K562 (cell line): ENCODE data around the gene SNRNP48. TPM values are rescaled to one million over a fixed set of nuclear protein-coding genes. Genes with fewer than 3 reads are reported as not detected.

ENCODE experiments used
- ATAC-seq: fragments of 200-7000 bp; cut with Tn5 transposase; 3 replicates; pipeline ENCODE4 v1.9.1; 2020; ENCODE audit warnings: moderate library complexity
- BruUV-seq: library from RNA; stranded (reverse); fragments of 400-500 nt; replicated peaks from 2 replicates; lab custom pipeline; 2021; lab: Mats Ljungman, UMichigan
- CTCF ChIA-PET: fragments of 300-600 bp; formaldehyde crosslinking; extraction: SDS; loops from one replicate; lab custom pipeline; 2021; ENCODE audit warnings: low intra/inter-chr PET ratio; lab: Yijun Ruan, JAX
- POLR2A ChIA-PET: fragments of 300-600, 350-650 bp; sonication (Branson Sonifier 250); formaldehyde crosslinking; extraction: SDS; loops from one replicate; lab custom pipeline; 2021; ENCODE audit warnings: antibody characterized with exemption, inconsistent platforms; lab: Yijun Ruan, JAX
- DNase-seq, 4 experiments: peaks; one replicate each; pipeline versions ENCODE4 v3.0.0 to v3.0.0-alpha.2; 2011 to 2018; ENCODE audit warnings: low spot score in 3 of 4, mixed read lengths in 3 of 4; ENCODE audit errors: extremely low read depth in 1 of 4
- FAIRE-seq: peaks from 2 replicates; lab custom pipeline; 2011; peaks lifted over from hg19 to GRCh38; lab: Jason Lieb, UNC
- H2AFZ ChIP-seq: 2 replicates; pipeline ENCODE4 v1.6.0; 2011; ENCODE audit warnings: low read depth, low read length, control low read depth, inconsistent platforms
- H3K27ac ChIP-seq: fragments of 200-600 bp; 3 replicates; pipeline ENCODE4 v1.8.0; 2011; ENCODE audit warnings: low read depth, mild to moderate bottlenecking, control low read depth, inconsistent platforms, low read length, moderate library complexity, mixed read lengths; ENCODE audit errors: extremely low read depth
- H3K27me3 ChIP-seq, 2 experiments: fragments of 300-600 bp in 1 of 2; 2 replicates in 1 of 2; 3 replicates in 1 of 2; pipeline versions ENCODE4 v1.6.0 to v1.8.0; 2011; ENCODE audit warnings: inconsistent platforms in 2 of 2, low read length in 2 of 2, mild to moderate bottlenecking in 1 of 2, mixed read lengths in 1 of 2, moderate library complexity in 1 of 2; ENCODE audit not compliant: control insufficient read depth in 2 of 2, insufficient read depth in 2 of 2
- H3K36me3 ChIP-seq: fragments of 300-600 bp; 3 replicates; pipeline ENCODE4 v1.8.0; 2011; ENCODE audit warnings: mild to moderate bottlenecking, low read length, inconsistent platforms; ENCODE audit not compliant: control insufficient read depth, insufficient read depth
- H3K4me1 ChIP-seq, 2 experiments: fragments of 200-600 bp in 1 of 2; replicated peaks in 1 of 2; 2 replicates in 1 of 2; 3 replicates in 1 of 2; pipeline versions ENCODE4 v1.5.1 to v1.8.0; 2011; ENCODE audit warnings: inconsistent platforms in 2 of 2, low read length in 2 of 2, mild to moderate bottlenecking in 1 of 2, mixed read lengths in 1 of 2, moderate library complexity in 1 of 2; ENCODE audit not compliant: control insufficient read depth in 2 of 2, insufficient read depth in 2 of 2
- H3K4me2 ChIP-seq: 2 replicates; pipeline ENCODE4 v1.6.1; 2011; ENCODE audit warnings: low read length, control low read depth, inconsistent platforms, mixed read lengths; ENCODE audit not compliant: insufficient read depth
- H3K4me3 ChIP-seq: fragments of 200-600 bp; sonication (generic), shearing (Covaris generic); 2 replicates; pipeline ENCODE4 v1.5.1; 2016; ENCODE audit warnings: control low read depth, inconsistent platforms
- H3K79me2 ChIP-seq: fragments of 200-600 bp; 3 replicates; pipeline ENCODE4 v1.8.0; 2011; ENCODE audit warnings: low read length, inconsistent platforms; ENCODE audit not compliant: control insufficient read depth, insufficient read depth
- H3K9ac ChIP-seq, 2 experiments: 2 replicates each; pipeline versions ENCODE4 v1.6.0 to v1.6.1; 2011; ENCODE audit warnings: low read depth in 2 of 2, low read length in 2 of 2, control low read depth in 1 of 2, inconsistent platforms in 1 of 2, mild to moderate bottlenecking in 1 of 2, mixed read lengths in 1 of 2; ENCODE audit not compliant: insufficient read depth in 1 of 2
- H3K9me1 ChIP-seq: one replicate; pipeline ENCODE4 v1.6.0; 2011; ENCODE audit warnings: inconsistent platforms, mild to moderate bottlenecking, low read length, moderate library complexity; ENCODE audit not compliant: control insufficient read depth, insufficient read depth
- H3K9me3 ChIP-seq: replicated peaks from 2 replicates; pipeline ENCODE4 v1.5.1; 2011; ENCODE audit warnings: low read depth, low read length, inconsistent platforms; ENCODE audit not compliant: control insufficient read depth, insufficient read depth
- H4K20me1 ChIP-seq: replicated peaks from 2 replicates; pipeline ENCODE4 v1.6.1; 2011; ENCODE audit warnings: low read length, inconsistent platforms, mixed read lengths; ENCODE audit not compliant: control insufficient read depth, insufficient read depth
- ARNT ChIP-seq, 2 experiments: fragments of 450-650 bp; IDR thresholded peaks; 2 replicates each; pipeline ENCODE4 v1.6.1; 2016; ENCODE audit warnings: mild to moderate bottlenecking in 1 of 2
- CBFA2T2 ChIP-seq: fragments of 450-650 bp; conservative IDR thresholded peaks from 2 replicates; pipeline ENCODE4 v1.6.1; 2017; ENCODE audit warnings: mild to moderate bottlenecking
- CHAMP1 ChIP-seq: fragments of 450-650 bp; IDR thresholded peaks from 2 replicates; pipeline ENCODE4 v1.6.1; 2016; ENCODE audit warnings: mild to moderate bottlenecking
- CREM ChIP-seq: IDR thresholded peaks from 2 replicates; pipeline ENCODE4 v1.6.1; 2014; ENCODE audit warnings: antibody characterized with exemption, low read depth
- E2F1 ChIP-seq: sonication (generic); formaldehyde crosslinking; IDR thresholded peaks from 2 replicates; pipeline ENCODE4 v1.8.1; 2023; ENCODE audit warnings: mild to moderate bottlenecking, missing genetic modification reagents, moderate library complexity
- HDGF ChIP-seq: fragments of 450-650 bp; IDR thresholded peaks from 2 replicates; pipeline ENCODE4 v1.6.1; 2016
- RBFOX2 ChIP-seq: fragments of 200-400 bp; formaldehyde crosslinking; IDR thresholded peaks from 2 replicates; pipeline ENCODE4 v1.6.1; 2017; ENCODE audit warnings: low read depth, mild to moderate bottlenecking, low read length, moderate library complexity
- SMAD3 ChIP-seq: fragments of 450-650 bp; formaldehyde crosslinking; conservative IDR thresholded peaks from 2 replicates; pipeline ENCODE4 v1.4.0; 2020; ENCODE audit warnings: mild to moderate bottlenecking
- TRIM24 ChIP-seq, 2 experiments: fragments of 450-650 bp; IDR thresholded peaks; 2 replicates each; pipeline ENCODE4 v1.6.1; 2016
- YY1 ChIP-seq, 3 experiments: IDR thresholded peaks; 2 replicates each; pipeline ENCODE4 v1.6.1; 2011; ENCODE audit warnings: low read length in 2 of 3, mild to moderate bottlenecking in 2 of 3, moderate library complexity in 2 of 3, borderline replicate concordance in 1 of 3, control low read depth in 1 of 3, low read depth in 1 of 3; ENCODE audit not compliant: insufficient read depth in 3 of 3, insufficient replicate concordance in 2 of 3, control insufficient read depth in 1 of 3, insufficient read length in 1 of 3; ENCODE audit errors: extremely low read depth in 1 of 3
- ZNF395 ChIP-seq: fragments of 200-800 bp; sonication (Bioruptor generic); IDR thresholded peaks from 2 replicates; pipeline ENCODE4 v1.6.1; 2017; ENCODE audit warnings: missing genetic modification characterization, missing compliant biosample characterization
- ZNF57 ChIP-seq: fragments of 450-650 bp; formaldehyde crosslinking; IDR thresholded peaks from 2 replicates; pipeline ENCODE4 v1.4.0; 2020; ENCODE audit warnings: mild to moderate bottlenecking, moderate library complexity
- ZNF644 ChIP-seq: fragments of 200-800 bp; sonication (Bioruptor generic); IDR thresholded peaks from 2 replicates; pipeline ENCODE4 v1.6.1; 2016; ENCODE audit warnings: low read depth, missing genetic modification characterization, missing compliant biosample characterization
- ZNF717 ChIP-seq: fragments of 250-450 bp; sonication (Bioruptor Pico); IDR thresholded peaks from 2 replicates; pipeline ENCODE4 v1.5.0; 2021
- ZNF740 ChIP-seq, 3 experiments: fragments of 200-800 bp in 1 of 3; sonication (Bioruptor generic) in 1 of 3; sonication (generic) in 1 of 3; formaldehyde crosslinking in 1 of 3; IDR thresholded peaks; 2 replicates each; pipeline versions ENCODE4 v1.6.1 to v1.8.0; 2016 to 2022; ENCODE audit warnings: mild to moderate bottlenecking in 2 of 3, missing compliant biosample characterization in 2 of 3, missing genetic modification characterization in 2 of 3, missing genetic modification reagents in 1 of 3
- ZSCAN29 ChIP-seq: fragments of 450-650 bp; IDR thresholded peaks from 2 replicates; pipeline ENCODE4 v1.6.1; 2017
- WGBS: fragments of 100-300 bp; shearing (Covaris generic); methylation state at CpG from one replicate; pipeline ENCODE4 v1.1.6; 2016; ENCODE audit warnings: low coverage, mixed read lengths; ENCODE audit not compliant: insufficient coverage; ENCODE audit errors: missing lambda C conversion rate; 5-methylcytosine and 5-hydroxymethylcytosine counted together
- in situ Hi-C: fragments of 300-500 bp; cut with MboI; formaldehyde crosslinking; loops from 4 replicates; pipeline ENCODE4 v1.15.0; 2018; ENCODE audit warnings: inconsistent platforms, mixed read lengths
- intact Hi-C: fragments of 100-400 bp; cut with micrococcal nuclease; formaldehyde crosslinking; loops from 2 replicates; pipeline ENCODE4 v1.14.2; 2022
- polyA plus RNA-seq, 8 experiments: library from polyadenylated mRNA; depleted of rRNA in 4 of 8; stranded (reverse) in 5 of 8; unstranded in 3 of 8; fragments of >200 nt; fragmentation: Nextera tagmentation in 2 of 8; fragmentation: Illumina TruSeq in 1 of 8; extraction: Ambion mirVana in 2 of 8; extraction: Trizol in 1 of 8; gene quantifications; 2 replicates each; pipeline versions ENCODE4 v1.2.1 to v1.2.3, GENCODE V29; 2011 to 2014; ENCODE audit warnings: inconsistent platforms in 1 of 8, missing spikeins in 1 of 8
- total RNA-seq, 7 experiments: library from RNA; depleted of rRNA in 6 of 7; stranded (reverse); fragments of >200 nt in 6 of 7; fragmentation: Illumina TruSeq in 2 of 7; extraction: Trizol in 2 of 7; gene quantifications; 2 replicates each; pipeline versions ENCODE4 v1.2.1 to v1.2.3, GENCODE V29; 2011 to 2021; ENCODE audit warnings: low replicate concordance in 1 of 7

SNRNP48 gene
- total and polyA plus RNA-seq, 9 of the 15 experiments (the other 6 are each of a cell fraction or from before 2014, with no cell fraction given): 6.2 to 32.9 (median 18.6) TPM

GRCh38 chr6:7644417-7644816 is 54.4 kb downstream of the SNRNP48 start (continued):
- TF ChIP-seq CREM (no peak), E2F1 (no peak), HDGF (no peak), RBFOX2 (no peak), ZSCAN29 (no peak), ZNF57 (CRISPR knock-in tag) (no peak), SMAD3 (no peak), YY1 (IDR thresholded peaks at IDR 0.05; ENCODE audit: borderline replicate concordance in 1 of 3, control insufficient read depth in 1 of 3, extremely low read depth in 1 of 3, insufficient read depth in 3 of 3, insufficient read length in 1 of 3, insufficient replicate concordance in 2 of 3, low read depth in 1 of 3, low read length in 2 of 3) (no peak)
- TF ChIP-seq, all 486 proteins: peak for 0

- no peak overlapping the region for H3K4me2 ChIP-seq
- no TSS peak for BruUV-seq
- ChIA-PET CTCF (no interaction called here), POLR2A (interaction anchor here (0.6 to 1.6 kb wide), 5 partner anchors 9 to 164 kb away, joined by 3 read pairs; no protein-coding TSS in a partner anchor)
- FAIRE-seq (no peak), ATAC-seq (no peak), DNase-seq (no peak)
- no peaks in the 10 kb centered on the region for H3K9me3 ChIP-seq
- H3K79me2 ChIP-seq: no peaks in the 10 kb centered on the region
- WGBS: 0% methylated on average over 1 of the region's 1 CpG
- in situ Hi-C loops: no loop called here
- intact Hi-C loops: no loop called here
- no peaks in the 10 kb centered on the region; the same call in 1 of the 2 replicates for H4K20me1 ChIP-seq
- peaks cover 31 to 48% of the 10 kb centered on the region in 2 experiments for H3K27me3 ChIP-seq
- H3K4me1 ChIP-seq: no peaks in the 10 kb centered on the region
- H3K9ac ChIP-seq: no peak overlapping the region
- no peak overlapping the region for H2AFZ ChIP-seq
- H3K4me3 ChIP-seq: no peak overlapping the region
- H3K36me3 ChIP-seq: no peaks in the 10 kb centered on the region
- no peaks in the 10 kb centered on the region for H3K9me1 ChIP-seq
- H3K27ac ChIP-seq: no peak overlapping the region
- TF ChIP-seq ZNF644 (tag) (no peak), CHAMP1 (no peak), TRIM24 (IDR thresholded peaks at IDR 0.05) (no peak), ARNT (IDR thresholded peaks at IDR 0.05) (no peak), ZNF740 (CRISPR knock-in tag; IDR thresholded peaks at IDR 0.05) (no peak), ZNF740 (tag; IDR thresholded peaks at IDR 0.05) (no peak), ZNF395 (no peak), ZNF717 (CRISPR knock-in tag) (no peak), CBFA2T2 (no peak)
Measured at GRCh38 chr6:7646394-7646793, 56.4 kb downstream of the SNRNP48 start.
